H9 (cell line): Measurements from ENCODE around the gene USP12. TPM values are rescaled to one million over a fixed set of nuclear protein-coding genes. Genes with fewer than 3 reads are reported as not detected.

Experiments
- DNase-seq: peaks from one replicate; pipeline ENCODE4 v3.0.0-alpha.2; 2017
- H2AFZ ChIP-seq: one replicate; pipeline ENCODE4 v1.6.1; 2013; ENCODE audit warnings: mild to moderate bottlenecking, low read length, control low read depth, moderate library complexity
- H2AK5ac ChIP-seq: 2 replicates; pipeline ENCODE4 v1.6.1; 2013; ENCODE audit warnings: low read length, control low read depth, mixed read lengths; ENCODE audit not compliant: insufficient read length
- H2BK120ac ChIP-seq: one replicate; pipeline ENCODE4 v1.6.1; 2013; ENCODE audit warnings: low read depth, mild to moderate bottlenecking, low read length, control low read depth, inconsistent platforms; ENCODE audit not compliant: poor library complexity, severe bottlenecking
- H2BK12ac ChIP-seq: 2 replicates; pipeline ENCODE4 v1.6.1; 2013; ENCODE audit warnings: low read length, control low read depth, mixed read lengths, low read depth; ENCODE audit not compliant: insufficient read length
- H2BK15ac ChIP-seq: 2 replicates; pipeline ENCODE4 v1.6.1; 2013; ENCODE audit warnings: low read depth, low read length, control low read depth
- H2BK20ac ChIP-seq: one replicate; pipeline ENCODE4 v1.6.1; 2013; ENCODE audit warnings: low read depth, mild to moderate bottlenecking, low read length, control low read depth, inconsistent platforms; ENCODE audit not compliant: poor library complexity, severe bottlenecking
- H2BK5ac ChIP-seq: 2 replicates; pipeline ENCODE4 v1.6.1; 2013; ENCODE audit warnings: low read length, control low read depth, mixed read lengths; ENCODE audit not compliant: insufficient read length
- H3K14ac ChIP-seq: 2 replicates; pipeline ENCODE4 v1.6.1; 2013; ENCODE audit warnings: low read length, control low read depth; ENCODE audit not compliant: insufficient read depth
- H3K18ac ChIP-seq: 2 replicates; pipeline ENCODE4 v1.6.1; 2013; ENCODE audit warnings: low read depth, mild to moderate bottlenecking, mixed read lengths, low read length, control low read depth; ENCODE audit not compliant: insufficient read length
- H3K23ac ChIP-seq: 2 replicates; pipeline ENCODE4 v1.6.1; 2013; ENCODE audit warnings: low read length, control low read depth, mixed read lengths, low read depth; ENCODE audit not compliant: insufficient read length
- H3K23me2 ChIP-seq: 2 replicates; pipeline ENCODE4 v1.6.1; 2013; ENCODE audit warnings: low read depth, mild to moderate bottlenecking, mixed read lengths, low read length, control low read depth; ENCODE audit not compliant: insufficient read length, poor library complexity, severe bottlenecking
- H3K27ac ChIP-seq: 2 replicates; pipeline ENCODE4 v1.5.1; 2013; ENCODE audit warnings: low read length, control low read depth, mixed read lengths, low read depth; ENCODE audit not compliant: insufficient read length
- H3K27me3 ChIP-seq: 2 replicates; pipeline ENCODE4 v1.6.1; 2013; ENCODE audit warnings: low read length, control low read depth, inconsistent platforms; ENCODE audit not compliant: insufficient read depth
- H3K4ac ChIP-seq: 2 replicates; pipeline ENCODE4 v1.6.1; 2013; ENCODE audit warnings: low read depth, mild to moderate bottlenecking, control low read depth, inconsistent platforms, low read length, moderate library complexity
- H3K4me1 ChIP-seq: 2 replicates; pipeline ENCODE4 v1.6.1; 2013; ENCODE audit warnings: low read length, control low read depth, inconsistent platforms; ENCODE audit not compliant: insufficient read depth
- H3K4me2 ChIP-seq: 2 replicates; pipeline ENCODE4 v1.6.1; 2013; ENCODE audit warnings: low read length, control low read depth, mixed read lengths; ENCODE audit not compliant: insufficient read length, insufficient read depth
- H3K56ac ChIP-seq: 2 replicates; pipeline ENCODE4 v1.6.1; 2013; ENCODE audit warnings: low read depth, mild to moderate bottlenecking, mixed read lengths, low read length, control low read depth; ENCODE audit not compliant: insufficient read length
- H3K79me1 ChIP-seq: 2 replicates; pipeline ENCODE4 v1.6.1; 2013; ENCODE audit warnings: low read depth, mild to moderate bottlenecking, moderate library complexity, low read length, control low read depth, inconsistent platforms; ENCODE audit not compliant: insufficient read depth, poor library complexity, severe bottlenecking
- H3K79me2 ChIP-seq: 2 replicates; pipeline ENCODE4 v1.6.1; 2013; ENCODE audit warnings: low read length, control low read depth, inconsistent platforms; ENCODE audit not compliant: insufficient read depth
- H3K9ac ChIP-seq: 2 replicates; pipeline ENCODE4 v1.6.1; 2013; ENCODE audit warnings: low read length, control low read depth, mixed read lengths; ENCODE audit not compliant: insufficient read length; ENCODE audit errors: extremely low read depth
- H3K9me3 ChIP-seq: one replicate; pipeline ENCODE4 v1.6.1; 2013; ENCODE audit warnings: low read depth, low read length, inconsistent platforms; ENCODE audit not compliant: control insufficient read depth
- H3T11ph ChIP-seq: one replicate; pipeline ENCODE4 v1.6.1; 2013; ENCODE audit warnings: mild to moderate bottlenecking, low read length, control low read depth, inconsistent platforms
- H4K20me1 ChIP-seq: one replicate; pipeline ENCODE4 v1.6.1; 2013; ENCODE audit not compliant: control insufficient read depth, insufficient read length, insufficient read depth
- H4K5ac ChIP-seq: 2 replicates; pipeline ENCODE4 v1.6.1; 2013; ENCODE audit warnings: low read depth, mild to moderate bottlenecking, mixed read lengths, low read length, control low read depth; ENCODE audit not compliant: insufficient read length
- H4K8ac ChIP-seq: replicated peaks from 2 replicates; pipeline ENCODE4 v1.6.1; 2013; ENCODE audit warnings: low read length, control low read depth, mixed read lengths, low read depth; ENCODE audit not compliant: insufficient read length
- H4K91ac ChIP-seq: 2 replicates; pipeline ENCODE4 v1.6.1; 2013; ENCODE audit warnings: low read depth, mild to moderate bottlenecking, moderate library complexity, mixed read lengths, low read length, control low read depth; ENCODE audit not compliant: insufficient read length
- H3K27ac Mint-ChIP-seq, 3 experiments: 2 replicates in 2 of 3; 3 replicates in 1 of 3; pipeline ENCODE4 v1.8.0; 2020 to 2021; ENCODE audit warnings: mixed read lengths in 3 of 3, mild to moderate bottlenecking in 1 of 3, moderate library complexity in 1 of 3
- H3K27me3 Mint-ChIP-seq: 2 replicates; pipeline ENCODE4 v1.8.0; 2021; ENCODE audit warnings: low read depth, mild to moderate bottlenecking, moderate library complexity, mixed read lengths
- H3K36me3 Mint-ChIP-seq, 3 experiments: 2 replicates in 2 of 3; 3 replicates in 1 of 3; pipeline ENCODE4 v1.8.0; 2020 to 2021; ENCODE audit warnings: low read depth in 3 of 3, mixed read lengths in 3 of 3; ENCODE audit not compliant: insufficient read depth in 1 of 3
- H3K4me1 Mint-ChIP-seq, 2 experiments: 2 replicates each; pipeline ENCODE4 v1.8.0; 2020; ENCODE audit warnings: mixed read lengths in 2 of 2
- H3K4me3 Mint-ChIP-seq, 2 experiments: 2 replicates in 1 of 2; 3 replicates in 1 of 2; pipeline ENCODE4 v1.8.0; 2020 to 2021; ENCODE audit warnings: mild to moderate bottlenecking in 2 of 2, mixed read lengths in 2 of 2, moderate library complexity in 1 of 2
- H3K9me3 Mint-ChIP-seq, 2 experiments: 2 replicates in 1 of 2; 3 replicates in 1 of 2; pipeline ENCODE4 v1.8.0; 2020; ENCODE audit warnings: mild to moderate bottlenecking in 2 of 2, mixed read lengths in 2 of 2, moderate library complexity in 1 of 2
- CTCF ChIP-seq: fragments of 200-600 bp; sonication (generic); conservative IDR thresholded peaks from 3 replicates; pipeline ENCODE4 v1.8.0; 2021; ENCODE audit warnings: antibody characterized with exemption, mild to moderate bottlenecking
- WGBS: extraction: QIAGEN DNeasy Blood & Tissue Kit; methylation state at CpG from one replicate; pipeline ENCODE4 v1.1.7; 2013; ENCODE audit warnings: missing lambda C conversion rate, low lambda C conversion rate, mixed read lengths; ENCODE audit not compliant: insufficient read length; ENCODE audit errors: extremely low coverage; 5-methylcytosine and 5-hydroxymethylcytosine counted together
- total RNA-seq: library from RNA; stranded (reverse); gene quantifications from 2 replicates; pipeline ENCODE4 v1.2.1, GENCODE V29; 2021

The USP12 gene
- total RNA-seq, 1 experiment from 2014 or later: 24.8 TPM

DNA sequence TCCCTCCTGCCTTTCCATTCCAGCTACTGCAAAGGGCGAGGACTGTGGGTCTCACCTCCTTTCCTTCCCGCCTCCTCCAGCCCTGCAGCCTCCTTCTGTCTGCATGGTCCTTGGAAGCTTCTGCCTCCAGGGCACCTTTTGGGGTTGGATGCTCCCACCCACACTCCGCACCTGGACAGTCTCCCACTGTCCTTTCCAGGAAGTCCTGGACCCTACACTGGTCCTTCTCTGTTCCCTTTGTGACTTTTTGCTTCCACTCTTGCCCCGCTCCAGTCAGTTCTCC lies 130.8 kb downstream of the USP12 start:
- Histone ChIP-seq H3T11ph (no peak overlapping the region), H4K8ac (no peak overlapping the region), H3K79me1 (no peaks in the 10 kb centered on the region), H2BK15ac (no peak overlapping the region), H3K27ac (no peak overlapping the region), H4K91ac (no peak overlapping the region), H2BK5ac (no peak overlapping the region), H2AFZ (no peak overlapping the region), H3K9ac (no peak overlapping the region), H3K4ac (no peak overlapping the region), H3K23me2 (no peaks in the 10 kb centered on the region), H3K4me2 (no peak overlapping the region), H3K56ac (no peak overlapping the region), H3K23ac (no peak overlapping the region), H3K4me1 (no peaks in the 10 kb centered on the region; the same call in 1 of the 2 replicates), H4K20me1 (no peaks in the 10 kb centered on the region), H2AK5ac (no peak overlapping the region), H3K79me2 (no peaks in the 10 kb centered on the region), H2BK12ac (no peak overlapping the region), H2BK20ac (no peak overlapping the region), H4K5ac (no peak overlapping the region), H3K18ac (no peak overlapping the region), H2BK120ac (no peak overlapping the region), H3K14ac (no peak overlapping the region), H3K27me3 (no peaks in the 10 kb centered on the region), H3K9me3 (no peaks in the 10 kb centered on the region)
- WGBS: no CpG with 5 or more reads among the region's 4 CpGs
- Mint-ChIP-seq H3K27me3 (peaks cover 16% of the 10 kb centered on the region), H3K4me1 (peaks cover 32% of the 10 kb centered on the region in 2 experiments), H3K9me3 (no peaks in the 10 kb centered on the region; a peak in 1 of 5 replicates), H3K4me3 (no peak overlapping the region), H3K36me3 (no peaks in the 10 kb centered on the region), H3K27ac (peak overlapping the region in 1 of 3 experiments; percentile 19; a peak in 1 of 7 replicates)
- no peak for TF ChIP-seq CTCF
- DNase-seq: no peak
